HG02885 (cell line): ENCODE results near the gene PRKCZ.
"Not testable (repeated sequence)": the region's sequence is repeated elsewhere in the genome, so short reads cannot be mapped to it uniquely, and the experiment has no call there.

Source experiments
- ATAC-seq: cut with Tn5 transposase; IDR thresholded peaks from one replicate; pipeline ENCODE4 v1.9.1; 2021; ENCODE audit warnings: mild to moderate bottlenecking; ENCODE audit not compliant: unreplicated experiment, poor library complexity

The PRKCZ gene

GRCh38 chr1:2130156-2130555, 79.9 kb downstream of the PRKCZ start:
- no peak for ATAC-seq

- ATAC-seq = no peak
Observed at GRCh38 chr1:2130871-2131289, 80.7 kb downstream of the PRKCZ start.

- no peak for ATAC-seq
Observed at GRCh38 chr1:2132222-2133038, 82.2 kb downstream of the PRKCZ start.

GRCh38 chr1:2133039-2133878, 83.0 kb downstream of the PRKCZ start:
- peak; percentile 86 for ATAC-seq

- ATAC-seq = no peak
Observed at GRCh38 chr1:2133879-2134215, 83.6 kb downstream of the PRKCZ start.

GRCh38 chr1:2134266-2134620, 84.0 kb downstream of the PRKCZ start:
- ATAC-seq = no peak

GRCh38 chr1:2134621-2135307, 84.6 kb downstream of the PRKCZ start:
- ATAC-seq = no peak

GRCh38 chr1:2135441-2135841, 85.2 kb downstream of the PRKCZ start:
- no peak for ATAC-seq

GRCh38 chr1:2135941-2136340, 85.7 kb downstream of the PRKCZ start:
- ATAC-seq = no peak

GRCh38 chr1:2136386-2137235, 86.4 kb downstream of the PRKCZ start:
- no peak for ATAC-seq

GRCh38 chr1:2137257-2138121, 87.3 kb downstream of the PRKCZ start:
- ATAC-seq = no peak

GRCh38 chr1:2139156-2139555, 88.9 kb downstream of the PRKCZ start:
- ATAC-seq = not testable (repeated sequence)

- ATAC-seq = no peak
Observed at GRCh38 chr1:2141025-2141424, 90.8 kb downstream of the PRKCZ start.

GRCh38 chr1:2143814-2144500, 93.7 kb downstream of the PRKCZ start:
- no peak for ATAC-seq

- no peak for ATAC-seq
Observed at GRCh38 chr1:2144501-2145090, 94.4 kb downstream of the PRKCZ start.

- no peak for ATAC-seq
Observed at GRCh38 chr1:2145946-2146835, 96.0 kb downstream of the PRKCZ start.

- ATAC-seq = no peak
Observed at GRCh38 chr1:2146836-2147517, 96.8 kb downstream of the PRKCZ start.
